ENCODE data around the gene SPPL3. TPM values are rescaled to one million over a fixed set of nuclear protein-coding genes. Genes with fewer than 3 reads are reported as not detected.

SPPL3 gene
- total RNA-seq, 1 donor from 2014 or later, result 25.8 TPM

GRCh38 chr12:120810021-120810420, 94.1 kb downstream of the SPPL3 start:
- H3F3A ChIP-seq (ENCODE audit: low read depth), result no peaks in the 10 kb centered on the region
- Mint-ChIP-seq H3K9me3 (no peaks in the 10 kb centered on the region), H3K4me1 (peaks cover 2% of the 10 kb centered on the region), H3K36me3 (peaks cover 14% of the 10 kb centered on the region), H3K4me3 (no peak overlapping the region), H3K27me3 (ENCODE audit: insufficient read depth, low read depth) (no peaks in the 10 kb centered on the region), H3K27ac (no peak overlapping the region)
- peaks cover 8% of the 10 kb centered on the region for H3K79me2 ChIP-seq (ENCODE audit: low read depth)
- H3K9me3 ChIP-seq (ENCODE audit: low read depth), result no peaks in the 10 kb centered on the region
- H3K36me3 ChIP-seq, result peaks cover 5% of the 10 kb centered on the region
- TF ChIP-seq EZH2phosphoT487 (IDR thresholded peaks at IDR 0.05) (no peak), CTCF (IDR thresholded peaks at IDR 0.05) (no peak), EZH2 (IDR thresholded peaks at IDR 0.05) (no peak)
- H3K27me3 ChIP-seq, result no peaks in the 10 kb centered on the region
- H3K4me1 ChIP-seq, result peaks cover 12% of the 10 kb centered on the region
- no peak overlapping the region for H3K9ac ChIP-seq
- H4K20me1 ChIP-seq (ENCODE audit: low read depth), result peaks cover 9% of the 10 kb centered on the region
- H3K27ac ChIP-seq, result no peak overlapping the region
- H3K4me3 ChIP-seq, result no peak overlapping the region
- DNase-seq (ENCODE audit: low spot score), result no peak
- H2AFZ ChIP-seq (replicated peaks), result no peak overlapping the region
- H3K4me2 ChIP-seq, result no peak overlapping the region

GRCh38 chr12:120804428-120804827, 99.7 kb downstream of the SPPL3 start:
- Histone ChIP-seq H3F3A (ENCODE audit: low read depth) (no peaks in the 10 kb centered on the region), H3K9ac (no peak overlapping the region), H4K20me1 (ENCODE audit: low read depth) (peaks cover 18% of the 10 kb centered on the region), H3K79me2 (ENCODE audit: low read depth) (peaks cover 2% of the 10 kb centered on the region), H3K27me3 (no peaks in the 10 kb centered on the region), H3K4me1 (no peaks in the 10 kb centered on the region), H3K4me2 (no peak overlapping the region), H3K27ac (no peak overlapping the region), H3K4me3 (no peak overlapping the region), H2AFZ (replicated peaks) (no peak overlapping the region), H3K9me3 (ENCODE audit: low read depth) (no peaks in the 10 kb centered on the region), H3K36me3 (peaks cover 5% of the 10 kb centered on the region)
- Mint-ChIP-seq H3K27ac (no peak overlapping the region), H3K27me3 (ENCODE audit: insufficient read depth, low read depth) (no peaks in the 10 kb centered on the region), H3K4me3 (no peak overlapping the region), H3K9me3 (no peaks in the 10 kb centered on the region), H3K4me1 (no peaks in the 10 kb centered on the region), H3K36me3 (peaks cover 10% of the 10 kb centered on the region)
- no peak for TF ChIP-seq CTCF (IDR thresholded peaks at IDR 0.05)
- TF ChIP-seq EZH2phosphoT487 (IDR thresholded peaks at IDR 0.05), result no peak
- no peak for TF ChIP-seq EZH2 (IDR thresholded peaks at IDR 0.05)
- no peak for DNase-seq (ENCODE audit: low spot score)

- Histone ChIP-seq H3K27me3 (no peaks in the 10 kb centered on the region), H3K9me3 (ENCODE audit: low read depth) (no peaks in the 10 kb centered on the region), H2AFZ (replicated peaks) (no peak overlapping the region), H3K9ac (no peak overlapping the region), H4K20me1 (ENCODE audit: low read depth) (peaks cover 19% of the 10 kb centered on the region), H3K36me3 (no peaks in the 10 kb centered on the region), H3K79me2 (ENCODE audit: low read depth) (peaks cover 2% of the 10 kb centered on the region), H3K4me2 (no peak overlapping the region), H3K27ac (no peak overlapping the region), H3K4me1 (no peaks in the 10 kb centered on the region), H3F3A (ENCODE audit: low read depth) (no peaks in the 10 kb centered on the region), H3K4me3 (no peak overlapping the region)
- peaks cover 15% of the 10 kb centered on the region for H3K9me3 Mint-ChIP-seq
- H3K4me1 Mint-ChIP-seq, result no peaks in the 10 kb centered on the region
- no peaks in the 10 kb centered on the region for H3K27me3 Mint-ChIP-seq (ENCODE audit: insufficient read depth, low read depth)
- DNase-seq (ENCODE audit: low spot score), result no peak
- no peak overlapping the region for H3K27ac Mint-ChIP-seq
- H3K4me3 Mint-ChIP-seq, result no peak overlapping the region
- TF ChIP-seq EZH2 (IDR thresholded peaks at IDR 0.05) (no peak), EZH2phosphoT487 (IDR thresholded peaks at IDR 0.05) (no peak), CTCF (IDR thresholded peaks at IDR 0.05) (no peak)
- peaks cover 20% of the 10 kb centered on the region for H3K36me3 Mint-ChIP-seq
These were observed 103.0 kb downstream of the SPPL3 start for GRCh38 chr12:120801146-120801545.
